GM18858 (cell line): Measurements from ENCODE around the gene SINHCAF.
A peak's percentile ranks its signal among the peaks of the same experiment; 100 is the strongest.

Source experiments
- ATAC-seq: cut with Tn5 transposase; IDR thresholded peaks from one replicate; pipeline ENCODE4 v1.9.1; 2021; ENCODE audit not compliant: unreplicated experiment

The SINHCAF gene

GRCh38 chr12:31337952-31338351 is 12.0 kb upstream of the SINHCAF start:
- ATAC-seq: no peak

GRCh38 chr12:31331242-31331641 is 5.3 kb upstream of the SINHCAF start:
- ATAC-seq: peak; percentile 46

- ATAC-seq: no peak
Observed at GRCh38 chr12:31326736-31327659, 1.0 kb upstream of the SINHCAF start.

- ATAC-seq: no peak
Observed at GRCh38 chr12:31325524-31325875, 450 bp downstream of the SINHCAF start.

GRCh38 chr12:31324845-31325523 is 966 bp downstream of the SINHCAF start:
- no peak for ATAC-seq

- peak; percentile 19 for ATAC-seq
Observed at GRCh38 chr12:31324116-31324844, 1.7 kb downstream of the SINHCAF start.

- ATAC-seq: peak; percentile 9
Observed at GRCh38 chr12:31323391-31324115, 2.4 kb downstream of the SINHCAF start.

- ATAC-seq: no peak
Observed at GRCh38 chr12:31322801-31323207, 3.1 kb downstream of the SINHCAF start.

- ATAC-seq: no peak
Observed at GRCh38 chr12:31321897-31322228, 4.1 kb downstream of the SINHCAF start.

GRCh38 chr12:31321186-31321896 is 4.6 kb downstream of the SINHCAF start:
- ATAC-seq: no peak

- no peak for ATAC-seq
Observed at GRCh38 chr12:31318657-31319269, 7.2 kb downstream of the SINHCAF start.

GRCh38 chr12:31317471-31318395 is 8.2 kb downstream of the SINHCAF start:
- ATAC-seq: peak; percentile 9

- ATAC-seq: peak; percentile 31
Observed at GRCh38 chr12:31316891-31317290, 9.1 kb downstream of the SINHCAF start.

- no peak for ATAC-seq
Observed at GRCh38 chr12:31315784-31316465, 10.0 kb downstream of the SINHCAF start.

- no peak for ATAC-seq
Observed at GRCh38 chr12:31315044-31315715, 10.8 kb downstream of the SINHCAF start.

GRCh38 chr12:31312431-31312830 is 13.5 kb downstream of the SINHCAF start:
- ATAC-seq: no peak

- no peak for ATAC-seq
Observed at GRCh38 chr12:31311634-31312258, 14.2 kb downstream of the SINHCAF start.
